HL-60 (cell line): ENCODE measurements around the gene RAMACL.

Experiments used
- DNase-seq, 2 experiments: peaks; one replicate each; pipeline ENCODE4 v3.0.0-alpha.2; 2010 to 2020; ENCODE audit warnings: low read depth in 1 of 2, low spot score in 1 of 2
- H3K27ac ChIP-seq: fragments of 250-450 bp; sonication (Bioruptor Pico); replicated peaks from 2 replicates; pipeline ENCODE4 v1.5.1; 2020; ENCODE audit warnings: mild to moderate bottlenecking, moderate library complexity
- H3K27me3 ChIP-seq: fragments of 250-450 bp; sonication (Bioruptor Pico); 2 replicates; pipeline ENCODE4 v1.5.1; 2021; ENCODE audit warnings: mild to moderate bottlenecking, moderate library complexity; ENCODE audit not compliant: insufficient read depth, poor library complexity, severe bottlenecking
- H3K4me3 ChIP-seq: replicated peaks from 2 replicates; pipeline ENCODE4 v1.5.1; 2011; ENCODE audit warnings: mild to moderate bottlenecking, control low read depth, low read length; ENCODE audit not compliant: insufficient read depth
- GABPA ChIP-seq: IDR thresholded peaks from 2 replicates; pipeline ENCODE4 v1.6.1; 2012; ENCODE audit warnings: low read depth
- POLR2AphosphoS5 ChIP-seq: IDR thresholded peaks from 2 replicates; pipeline ENCODE4 v1.6.1; 2012; ENCODE audit warnings: low read depth
- SPI1 ChIP-seq: IDR thresholded peaks from 2 replicates; pipeline ENCODE4 v1.6.1; 2012; ENCODE audit warnings: low read depth, mild to moderate bottlenecking, borderline replicate concordance
- TF ChIP-seq, protein P1 (sequence below): IDR thresholded peaks from one replicate; pipeline ENCODE4 v1.5.1; 2011; ENCODE audit warnings: low read length, control low read depth, inconsistent platforms; ENCODE audit not compliant: insufficient read depth
- TF ChIP-seq, protein P2 (sequence below): IDR thresholded peaks from 2 replicates; pipeline ENCODE4 v1.6.1; 2012; ENCODE audit warnings: low read depth; ENCODE audit not compliant: insufficient replicate concordance

Gene RAMACL

DNA sequence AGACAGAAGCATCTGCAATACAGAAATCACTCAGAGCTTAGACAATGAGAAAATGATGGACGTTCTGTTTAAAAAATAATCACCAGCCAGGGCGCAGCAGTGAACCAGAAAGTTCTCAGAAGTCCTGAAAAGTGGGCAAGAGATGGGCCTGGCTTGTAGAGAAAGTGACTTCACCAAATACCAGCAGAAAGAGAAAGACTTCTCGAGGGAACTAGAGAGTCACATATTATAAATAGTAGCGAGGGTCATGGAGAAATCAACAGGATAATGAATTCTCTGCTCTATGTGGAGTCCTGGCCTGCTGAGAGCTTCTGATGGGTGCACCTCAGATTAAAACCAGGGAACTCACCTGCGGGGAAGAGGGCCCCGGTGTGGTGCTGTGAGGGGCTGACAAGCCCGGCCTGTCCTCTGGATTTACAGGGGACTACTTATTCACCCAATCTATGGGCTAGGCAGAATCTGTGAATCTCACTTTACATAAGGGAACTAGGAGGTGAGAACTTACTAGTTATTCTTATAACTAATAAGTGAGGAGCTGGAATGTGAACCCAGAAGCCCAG, 5.6 kb upstream of the RAMACL start:
- DNase-seq: no peak
- Histone ChIP-seq H3K4me3 (no peak overlapping the region), H3K27ac (no peak overlapping the region), H3K27me3 (no peaks in the 10 kb centered on the region)
- TF ChIP-seq, protein P1, sequence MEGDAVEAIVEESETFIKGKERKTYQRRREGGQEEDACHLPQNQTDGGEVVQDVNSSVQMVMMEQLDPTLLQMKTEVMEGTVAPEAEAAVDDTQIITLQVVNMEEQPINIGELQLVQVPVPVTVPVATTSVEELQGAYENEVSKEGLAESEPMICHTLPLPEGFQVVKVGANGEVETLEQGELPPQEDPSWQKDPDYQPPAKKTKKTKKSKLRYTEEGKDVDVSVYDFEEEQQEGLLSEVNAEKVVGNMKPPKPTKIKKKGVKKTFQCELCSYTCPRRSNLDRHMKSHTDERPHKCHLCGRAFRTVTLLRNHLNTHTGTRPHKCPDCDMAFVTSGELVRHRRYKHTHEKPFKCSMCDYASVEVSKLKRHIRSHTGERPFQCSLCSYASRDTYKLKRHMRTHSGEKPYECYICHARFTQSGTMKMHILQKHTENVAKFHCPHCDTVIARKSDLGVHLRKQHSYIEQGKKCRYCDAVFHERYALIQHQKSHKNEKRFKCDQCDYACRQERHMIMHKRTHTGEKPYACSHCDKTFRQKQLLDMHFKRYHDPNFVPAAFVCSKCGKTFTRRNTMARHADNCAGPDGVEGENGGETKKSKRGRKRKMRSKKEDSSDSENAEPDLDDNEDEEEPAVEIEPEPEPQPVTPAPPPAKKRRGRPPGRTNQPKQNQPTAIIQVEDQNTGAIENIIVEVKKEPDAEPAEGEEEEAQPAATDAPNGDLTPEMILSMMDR: no peak
- no peak for TF ChIP-seq GABPA
- TF ChIP-seq SPI1: no peak
- TF ChIP-seq, protein P2, sequence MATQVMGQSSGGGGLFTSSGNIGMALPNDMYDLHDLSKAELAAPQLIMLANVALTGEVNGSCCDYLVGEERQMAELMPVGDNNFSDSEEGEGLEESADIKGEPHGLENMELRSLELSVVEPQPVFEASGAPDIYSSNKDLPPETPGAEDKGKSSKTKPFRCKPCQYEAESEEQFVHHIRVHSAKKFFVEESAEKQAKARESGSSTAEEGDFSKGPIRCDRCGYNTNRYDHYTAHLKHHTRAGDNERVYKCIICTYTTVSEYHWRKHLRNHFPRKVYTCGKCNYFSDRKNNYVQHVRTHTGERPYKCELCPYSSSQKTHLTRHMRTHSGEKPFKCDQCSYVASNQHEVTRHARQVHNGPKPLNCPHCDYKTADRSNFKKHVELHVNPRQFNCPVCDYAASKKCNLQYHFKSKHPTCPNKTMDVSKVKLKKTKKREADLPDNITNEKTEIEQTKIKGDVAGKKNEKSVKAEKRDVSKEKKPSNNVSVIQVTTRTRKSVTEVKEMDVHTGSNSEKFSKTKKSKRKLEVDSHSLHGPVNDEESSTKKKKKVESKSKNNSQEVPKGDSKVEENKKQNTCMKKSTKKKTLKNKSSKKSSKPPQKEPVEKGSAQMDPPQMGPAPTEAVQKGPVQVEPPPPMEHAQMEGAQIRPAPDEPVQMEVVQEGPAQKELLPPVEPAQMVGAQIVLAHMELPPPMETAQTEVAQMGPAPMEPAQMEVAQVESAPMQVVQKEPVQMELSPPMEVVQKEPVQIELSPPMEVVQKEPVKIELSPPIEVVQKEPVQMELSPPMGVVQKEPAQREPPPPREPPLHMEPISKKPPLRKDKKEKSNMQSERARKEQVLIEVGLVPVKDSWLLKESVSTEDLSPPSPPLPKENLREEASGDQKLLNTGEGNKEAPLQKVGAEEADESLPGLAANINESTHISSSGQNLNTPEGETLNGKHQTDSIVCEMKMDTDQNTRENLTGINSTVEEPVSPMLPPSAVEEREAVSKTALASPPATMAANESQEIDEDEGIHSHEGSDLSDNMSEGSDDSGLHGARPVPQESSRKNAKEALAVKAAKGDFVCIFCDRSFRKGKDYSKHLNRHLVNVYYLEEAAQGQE: no peak
- TF ChIP-seq POLR2AphosphoS5: no peak

DNA sequence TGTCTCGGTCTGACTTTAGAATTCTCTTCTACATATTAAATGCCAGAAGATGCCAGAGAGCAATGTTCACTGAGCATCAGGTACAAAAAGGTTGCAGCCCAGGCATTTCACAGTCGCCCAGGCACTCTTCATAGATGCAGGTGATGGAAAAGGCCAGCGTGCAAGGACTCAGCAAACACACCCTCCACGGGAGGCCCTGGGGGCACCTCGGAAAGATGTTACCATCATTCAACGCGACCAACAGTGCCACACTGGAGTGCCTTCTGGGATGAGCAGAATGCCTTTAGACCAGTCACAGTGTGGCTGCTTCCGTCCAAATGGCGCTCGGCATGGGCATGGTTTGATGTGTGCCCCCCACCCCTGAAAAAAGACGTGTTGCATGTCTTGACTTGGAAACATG, 4.5 kb upstream of the RAMACL start:
- TF ChIP-seq POLR2AphosphoS5 (no peak), GABPA (no peak), SPI1 (no peak)
- TF ChIP-seq, protein P1: no peak
- TF ChIP-seq, protein P2: no peak
- H3K4me3 ChIP-seq: no peak overlapping the region
- no peak for DNase-seq
- no peak overlapping the region for H3K27ac ChIP-seq
- no peaks in the 10 kb centered on the region for H3K27me3 ChIP-seq

DNA sequence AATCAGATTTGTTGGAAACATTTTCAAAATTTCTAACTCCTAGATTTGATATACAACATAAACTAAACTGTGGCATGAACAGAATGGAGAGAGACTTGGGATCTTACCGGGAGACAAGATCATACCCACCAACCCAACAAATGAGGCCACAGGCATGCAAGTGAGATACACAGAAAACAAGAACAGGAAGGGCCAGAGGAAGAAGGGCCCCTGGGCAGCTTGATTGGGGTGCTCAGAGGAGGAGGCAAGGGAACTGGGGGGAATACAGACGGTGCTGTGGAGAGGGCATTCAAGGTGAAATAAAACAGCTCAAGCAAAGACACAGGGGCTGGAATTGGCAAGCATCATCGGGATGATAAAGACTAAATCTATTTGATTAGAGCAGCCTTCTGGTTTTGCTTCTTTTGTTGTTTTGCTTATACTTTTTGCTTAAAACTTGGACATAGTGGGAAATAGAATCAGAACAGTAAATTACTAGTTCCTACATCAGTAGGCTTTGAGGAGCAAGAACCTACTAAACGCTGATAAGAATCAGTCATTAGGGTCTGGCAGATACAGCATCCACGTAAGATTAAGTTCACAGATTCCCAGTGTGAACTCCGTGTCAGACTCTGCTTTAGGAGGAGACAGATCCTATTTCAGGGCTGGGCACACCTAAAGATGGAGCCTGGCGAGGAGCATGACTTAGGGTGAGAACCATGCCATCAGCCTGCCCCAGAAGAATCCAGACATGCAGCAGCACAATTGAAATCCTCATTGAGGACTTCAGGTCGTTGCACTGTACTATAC, 3.5 kb upstream of the RAMACL start:
- no peak overlapping the region for H3K4me3 ChIP-seq
- TF ChIP-seq POLR2AphosphoS5: no peak
- no peak for TF ChIP-seq SPI1
- no peak for TF ChIP-seq GABPA
- TF ChIP-seq, protein P1: no peak
- TF ChIP-seq, protein P2: no peak
- no peak overlapping the region for H3K27ac ChIP-seq
- H3K27me3 ChIP-seq: no peaks in the 10 kb centered on the region
- no peak for DNase-seq
